A549 (cell line): ENCODE measurements around the gene OTUD7B. TPM values are rescaled to one million over a fixed set of nuclear protein-coding genes. Genes with fewer than 3 reads are reported as not detected.

Experiments
- ATAC-seq, 2 experiments: fragments of 200-7000 bp in 1 of 2; fragments of >200 bp in 1 of 2; cut with Nextera tagmentation in 1 of 2; cut with Tn5 transposase in 1 of 2; 3 replicates each; pipeline versions ENCODE4 v1.8.0 to v1.9.1; 2018 to 2020; ENCODE audit warnings: mild to moderate bottlenecking in 1 of 2, moderate library complexity in 1 of 2
- CTCF ChIA-PET: fragments of 300-600 bp; sonication (Branson Sonifier 250); formaldehyde crosslinking; extraction: SDS; loops from one replicate; lab custom pipeline; 2021; ENCODE audit warnings: antibody characterized with exemption, inconsistent platforms; lab: Yijun Ruan, JAX
- POLR2A ChIA-PET: fragments of 350-600 bp; formaldehyde crosslinking; extraction: SDS; loops from one replicate; lab custom pipeline; 2021; ENCODE audit warnings: antibody characterized with exemption, inconsistent platforms; lab: Yijun Ruan, JAX
- DNase-seq, 2 experiments: peaks; one replicate each; pipeline versions ENCODE4 v3.0.0 to v3.0.0-alpha.2; 2011 to 2016; ENCODE audit warnings: low read depth in 1 of 2, low spot score in 1 of 2
- FAIRE-seq: peaks from 2 replicates; lab custom pipeline; 2011; peaks lifted over from hg19 to GRCh38; lab: Jason Lieb, UNC
- H3K27ac ChIP-seq, 2 experiments: fragments of >200 bp; sonication (Bioruptor Twin); formaldehyde crosslinking; 3 replicates each; pipeline ENCODE4 v1.5.1; 2016 to 2017
- H3K4me1 ChIP-seq: fragments of >200 bp; sonication (Bioruptor Twin); formaldehyde crosslinking; 3 replicates; pipeline ENCODE4 v1.6.1; 2016
- H3K4me2 ChIP-seq: fragments of >200 bp; sonication (Bioruptor Twin); formaldehyde crosslinking; 3 replicates; pipeline ENCODE4 v1.6.1; 2016
- H3K4me3 ChIP-seq: fragments of >200 bp; sonication (Bioruptor Twin); formaldehyde crosslinking; 3 replicates; pipeline ENCODE4 v1.5.1; 2016
- H3K9me3 ChIP-seq: fragments of >200 bp; sonication (Bioruptor Twin); formaldehyde crosslinking; 3 replicates; pipeline ENCODE4 v1.6.1; 2016
- BCL3 ChIP-seq: fragments of >200 bp; sonication (Bioruptor Twin); formaldehyde crosslinking; IDR thresholded peaks from 3 replicates; pipeline ENCODE4 v1.6.1; 2016
- CBX8 ChIP-seq: fragments of 200-600 bp; sonication (generic); IDR thresholded peaks from 2 replicates; pipeline ENCODE4 v1.6.1; 2016
- EHMT2 ChIP-seq: fragments of 200-600 bp; sonication (generic); IDR thresholded peaks from 2 replicates; pipeline ENCODE4 v1.6.1; 2016; ENCODE audit warnings: antibody characterized with exemption, low read depth, mild to moderate bottlenecking, moderate library complexity
- EP300 ChIP-seq, 2 experiments: fragments of >200 bp; sonication (Bioruptor Twin); formaldehyde crosslinking; IDR thresholded peaks; 2 replicates in 1 of 2; 3 replicates in 1 of 2; pipeline ENCODE4 v1.6.1; 2016 to 2017
- FOSL2 ChIP-seq, 2 experiments: fragments of 450-650 bp in 1 of 2; fragments of >200 bp in 1 of 2; sonication (Bioruptor Twin) in 1 of 2; formaldehyde crosslinking; IDR thresholded peaks; 2 replicates each; pipeline versions ENCODE4 v1.5.0 to v1.6.1; 2016 to 2020; ENCODE audit warnings: mild to moderate bottlenecking in 1 of 2, moderate library complexity in 1 of 2
- HDAC2 ChIP-seq: fragments of 200-600 bp; sonication (generic); IDR thresholded peaks from 2 replicates; pipeline ENCODE4 v1.6.1; 2016
- HES2 ChIP-seq: fragments of >200 bp; sonication (Bioruptor Twin); formaldehyde crosslinking; IDR thresholded peaks from 2 replicates; pipeline ENCODE4 v1.6.1; 2016
- HOXB13 ChIP-seq: fragments of 250-450 bp; sonication (Bioruptor Pico); IDR thresholded peaks from 2 replicates; pipeline ENCODE4 v1.5.0; 2020; ENCODE audit warnings: low read depth, mild to moderate bottlenecking, moderate library complexity
- JUN ChIP-seq, 2 experiments: fragments of >200 bp; sonication (Bioruptor Twin); formaldehyde crosslinking; IDR thresholded peaks; 2 replicates in 1 of 2; 3 replicates in 1 of 2; pipeline ENCODE4 v1.6.1; 2016 to 2017
- KDM5A ChIP-seq: fragments of 200-600 bp; sonication (generic); IDR thresholded peaks from 2 replicates; pipeline ENCODE4 v1.6.1; 2016; ENCODE audit warnings: antibody characterized with exemption, mild to moderate bottlenecking
- MYC ChIP-seq: IDR thresholded peaks from 2 replicates; pipeline ENCODE4 v1.6.1; 2012; ENCODE audit warnings: mild to moderate bottlenecking, inconsistent platforms, low read length, improper control_type of control experiment, borderline replicate concordance
- RARB ChIP-seq: fragments of 250-450 bp; sonication (Bioruptor Pico); IDR thresholded peaks from 2 replicates; pipeline ENCODE4 v1.8.0; 2021; ENCODE audit warnings: mild to moderate bottlenecking, moderate library complexity
- RCOR1 ChIP-seq: fragments of 150-350 bp; IDR thresholded peaks from 2 replicates; pipeline ENCODE4 v1.6.1; 2014; ENCODE audit warnings: antibody characterized with exemption, low read length, low read depth
- RFX5 ChIP-seq: fragments of 450-650 bp; IDR thresholded peaks from 2 replicates; pipeline ENCODE4 v1.7.1; 2014; ENCODE audit warnings: antibody characterized with exemption, mild to moderate bottlenecking, moderate library complexity
- RNF2 ChIP-seq: fragments of 200-600 bp; sonication (generic); IDR thresholded peaks from 2 replicates; pipeline ENCODE4 v1.6.1; 2016; ENCODE audit warnings: low read depth, mild to moderate bottlenecking, antibody characterized with exemption, moderate library complexity, borderline replicate concordance
- SMC3 ChIP-seq: fragments of >200 bp; sonication (Bioruptor Twin); formaldehyde crosslinking; IDR thresholded peaks from 3 replicates; pipeline ENCODE4 v1.6.1; 2018; ENCODE audit warnings: inconsistent platforms
- ZC3H11A ChIP-seq: fragments of 450-650 bp; IDR thresholded peaks from 2 replicates; pipeline ENCODE4 v1.6.1; 2014; ENCODE audit warnings: antibody characterized with exemption, mild to moderate bottlenecking
- WGBS: methylation state at CpG from one replicate; pipeline ENCODE4 v1.1.6; 2017; ENCODE audit errors: missing lambda C conversion rate; 5-methylcytosine and 5-hydroxymethylcytosine counted together
- polyA plus RNA-seq, 4 experiments: library from polyadenylated mRNA; depleted of rRNA in 3 of 4; stranded (reverse); fragments of >200 nt; fragmentation: RNase III in 1 of 4; extraction: RNeasy Plus Mini Kit Qiagen cat#74134 plus additional on column Dnase treatment in 1 of 4; gene quantifications; 2 replicates in 3 of 4; 3 replicates in 1 of 4; pipeline ENCODE4 v1.2.3, GENCODE V29; 2011 to 2017
- TF ChIP-seq, protein P1 (sequence below): fragments of >200 bp; sonication (Bioruptor Twin); formaldehyde crosslinking; IDR thresholded peaks from 3 replicates; pipeline ENCODE4 v1.5.1; 2016
- TF ChIP-seq, protein P2 (sequence below): fragments of 450-650 bp; IDR thresholded peaks from 2 replicates; pipeline ENCODE4 v1.6.1; 2014; ENCODE audit warnings: antibody characterized with exemption
- TF ChIP-seq, protein P3 (sequence below): fragments of 200-600 bp; sonication (generic); IDR thresholded peaks from 2 replicates; pipeline ENCODE4 v1.6.1; 2016; ENCODE audit warnings: antibody characterized with exemption, mild to moderate bottlenecking, moderate library complexity

Gene OTUD7B
- polyA plus RNA-seq, 2 of the 4 experiments (the other 2 are of a cell fraction), result 8.0 to 12.1 TPM

- H3K9me3 ChIP-seq, result no peaks in the 10 kb centered on the region
- FAIRE-seq, result no peak
- ChIA-PET POLR2A (no interaction called here), CTCF (interaction anchor here (3.4 kb wide), 1 partner anchor 72 kb away, joined by 12 read pairs; no protein-coding TSS in a partner anchor)
- no peak overlapping the region for H3K4me2 ChIP-seq
- ATAC-seq, result no peak
- no peak overlapping the region for H3K27ac ChIP-seq
- TF ChIP-seq HES2, result no peak
- no peak overlapping the region for H3K4me3 ChIP-seq
- no peak for DNase-seq
- no peaks in the 10 kb centered on the region for H3K4me1 ChIP-seq
These were observed 23.8 kb upstream of the OTUD7B start for GRCh38 chr1:150034336-150034735.

GRCh38 chr1:150028322-150028721 lies 17.8 kb upstream of the OTUD7B start:
- no peaks in the 10 kb centered on the region for H3K4me1 ChIP-seq
- DNase-seq, result no peak
- ChIA-PET CTCF (interaction anchor here (1.1 to 1.3 kb wide), 2 partner anchors 10 to 66 kb away, joined by 3 read pairs; no protein-coding TSS in a partner anchor), POLR2A (no interaction called here)
- FAIRE-seq, result no peak
- no peak overlapping the region for H3K4me3 ChIP-seq
- no peak overlapping the region for H3K27ac ChIP-seq
- no peak overlapping the region for H3K4me2 ChIP-seq
- no peaks in the 10 kb centered on the region for H3K9me3 ChIP-seq
- ATAC-seq, result no peak
- TF ChIP-seq EP300 (IDR thresholded peaks at IDR 0.05) (no peak), KDM5A (no peak), HOXB13 (no peak), MYC (no peak), HDAC2 (no peak), RCOR1 (no peak), ZC3H11A (no peak), RFX5 (no peak), BCL3 (no peak), HES2 (no peak), RARB (no peak), SMC3 (no peak), JUN (IDR thresholded peaks at IDR 0.05) (no peak), CBX8 (no peak), RNF2 (no peak), FOSL2 (IDR thresholded peaks at IDR 0.05) (no peak), FOSL2 (CRISPR knock-in tag; IDR thresholded peaks at IDR 0.05) (no peak), EHMT2 (no peak)
- TF ChIP-seq, protein P1, sequence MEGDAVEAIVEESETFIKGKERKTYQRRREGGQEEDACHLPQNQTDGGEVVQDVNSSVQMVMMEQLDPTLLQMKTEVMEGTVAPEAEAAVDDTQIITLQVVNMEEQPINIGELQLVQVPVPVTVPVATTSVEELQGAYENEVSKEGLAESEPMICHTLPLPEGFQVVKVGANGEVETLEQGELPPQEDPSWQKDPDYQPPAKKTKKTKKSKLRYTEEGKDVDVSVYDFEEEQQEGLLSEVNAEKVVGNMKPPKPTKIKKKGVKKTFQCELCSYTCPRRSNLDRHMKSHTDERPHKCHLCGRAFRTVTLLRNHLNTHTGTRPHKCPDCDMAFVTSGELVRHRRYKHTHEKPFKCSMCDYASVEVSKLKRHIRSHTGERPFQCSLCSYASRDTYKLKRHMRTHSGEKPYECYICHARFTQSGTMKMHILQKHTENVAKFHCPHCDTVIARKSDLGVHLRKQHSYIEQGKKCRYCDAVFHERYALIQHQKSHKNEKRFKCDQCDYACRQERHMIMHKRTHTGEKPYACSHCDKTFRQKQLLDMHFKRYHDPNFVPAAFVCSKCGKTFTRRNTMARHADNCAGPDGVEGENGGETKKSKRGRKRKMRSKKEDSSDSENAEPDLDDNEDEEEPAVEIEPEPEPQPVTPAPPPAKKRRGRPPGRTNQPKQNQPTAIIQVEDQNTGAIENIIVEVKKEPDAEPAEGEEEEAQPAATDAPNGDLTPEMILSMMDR, result no peak
- TF ChIP-seq, protein P2, sequence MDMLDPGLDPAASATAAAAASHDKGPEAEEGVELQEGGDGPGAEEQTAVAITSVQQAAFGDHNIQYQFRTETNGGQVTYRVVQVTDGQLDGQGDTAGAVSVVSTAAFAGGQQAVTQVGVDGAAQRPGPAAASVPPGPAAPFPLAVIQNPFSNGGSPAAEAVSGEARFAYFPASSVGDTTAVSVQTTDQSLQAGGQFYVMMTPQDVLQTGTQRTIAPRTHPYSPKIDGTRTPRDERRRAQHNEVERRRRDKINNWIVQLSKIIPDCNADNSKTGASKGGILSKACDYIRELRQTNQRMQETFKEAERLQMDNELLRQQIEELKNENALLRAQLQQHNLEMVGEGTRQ, result no peak
- TF ChIP-seq, protein P3, sequence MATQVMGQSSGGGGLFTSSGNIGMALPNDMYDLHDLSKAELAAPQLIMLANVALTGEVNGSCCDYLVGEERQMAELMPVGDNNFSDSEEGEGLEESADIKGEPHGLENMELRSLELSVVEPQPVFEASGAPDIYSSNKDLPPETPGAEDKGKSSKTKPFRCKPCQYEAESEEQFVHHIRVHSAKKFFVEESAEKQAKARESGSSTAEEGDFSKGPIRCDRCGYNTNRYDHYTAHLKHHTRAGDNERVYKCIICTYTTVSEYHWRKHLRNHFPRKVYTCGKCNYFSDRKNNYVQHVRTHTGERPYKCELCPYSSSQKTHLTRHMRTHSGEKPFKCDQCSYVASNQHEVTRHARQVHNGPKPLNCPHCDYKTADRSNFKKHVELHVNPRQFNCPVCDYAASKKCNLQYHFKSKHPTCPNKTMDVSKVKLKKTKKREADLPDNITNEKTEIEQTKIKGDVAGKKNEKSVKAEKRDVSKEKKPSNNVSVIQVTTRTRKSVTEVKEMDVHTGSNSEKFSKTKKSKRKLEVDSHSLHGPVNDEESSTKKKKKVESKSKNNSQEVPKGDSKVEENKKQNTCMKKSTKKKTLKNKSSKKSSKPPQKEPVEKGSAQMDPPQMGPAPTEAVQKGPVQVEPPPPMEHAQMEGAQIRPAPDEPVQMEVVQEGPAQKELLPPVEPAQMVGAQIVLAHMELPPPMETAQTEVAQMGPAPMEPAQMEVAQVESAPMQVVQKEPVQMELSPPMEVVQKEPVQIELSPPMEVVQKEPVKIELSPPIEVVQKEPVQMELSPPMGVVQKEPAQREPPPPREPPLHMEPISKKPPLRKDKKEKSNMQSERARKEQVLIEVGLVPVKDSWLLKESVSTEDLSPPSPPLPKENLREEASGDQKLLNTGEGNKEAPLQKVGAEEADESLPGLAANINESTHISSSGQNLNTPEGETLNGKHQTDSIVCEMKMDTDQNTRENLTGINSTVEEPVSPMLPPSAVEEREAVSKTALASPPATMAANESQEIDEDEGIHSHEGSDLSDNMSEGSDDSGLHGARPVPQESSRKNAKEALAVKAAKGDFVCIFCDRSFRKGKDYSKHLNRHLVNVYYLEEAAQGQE, result no peak
- 100% methylated on average over 1 of the region's 1 CpG for whole genome bisulfite sequencing
